CD4-positive, CD25-positive, alpha-beta regulatory T cell (primary cell): ENCODE measurements around the gene PRELID2. TPM values are rescaled to one million over a fixed set of nuclear protein-coding genes. Genes with fewer than 3 reads are reported as not detected.

ENCODE experiments used
- ATAC-seq, 2 donors: fragments of 150-1000 bp; cut with Tn5 transposase; one replicate each; pipeline ENCODE4 v1.10.0; 2021; ENCODE audit warnings: low read depth in 2 of 2, moderate number of reproducible peaks in 2 of 2, moderate library complexity in 1 of 2
- DNase-seq, 3 donors: peaks; one replicate each; pipeline versions ENCODE4 v3.0.0 to v3.0.0-alpha.2; 2012 to 2022; ENCODE audit warnings: mixed read lengths in 1 of 3
- H3K27ac ChIP-seq: one replicate; pipeline ENCODE4 v1.7.0; 2013; ENCODE audit warnings: mild to moderate bottlenecking, low read length; ENCODE audit not compliant: insufficient read depth, poor library complexity, severe bottlenecking
- H3K27me3 ChIP-seq: one replicate; pipeline ENCODE4 v1.7.0; 2013; ENCODE audit warnings: low read length; ENCODE audit not compliant: control insufficient read depth, insufficient read depth
- H3K36me3 ChIP-seq: one replicate; pipeline ENCODE4 v1.7.0; 2013; ENCODE audit warnings: mild to moderate bottlenecking, low read length, moderate library complexity; ENCODE audit not compliant: control insufficient read depth, insufficient read depth
- H3K4me1 ChIP-seq: 2 replicates; pipeline ENCODE4 v1.7.0; 2013; ENCODE audit warnings: mild to moderate bottlenecking, low read length; ENCODE audit not compliant: insufficient read depth, control insufficient read depth, poor library complexity, severe bottlenecking
- H3K4me3 ChIP-seq: one replicate; pipeline ENCODE4 v1.7.0; 2013; ENCODE audit warnings: low read depth, mild to moderate bottlenecking, low read length, moderate library complexity
- H3K9me3 ChIP-seq, 2 experiments: 1 replicate in 1 of 2; 2 replicates in 1 of 2; pipeline ENCODE4 v1.7.0; 2013; ENCODE audit warnings: low read length in 2 of 2, mild to moderate bottlenecking in 1 of 2, moderate library complexity in 1 of 2; ENCODE audit not compliant: control insufficient read depth in 2 of 2
- H3K27ac Mint-ChIP-seq, 3 donors: one replicate each; pipeline ENCODE4 v1.8.0; 2020 to 2022; ENCODE audit warnings: mild to moderate bottlenecking in 3 of 3, mixed read lengths in 3 of 3, moderate library complexity in 2 of 3
- H3K27me3 Mint-ChIP-seq: one replicate; pipeline ENCODE4 v1.8.0; 2022; ENCODE audit warnings: mild to moderate bottlenecking, mixed read lengths
- H3K36me3 Mint-ChIP-seq: one replicate; pipeline ENCODE4 v1.8.0; 2020; ENCODE audit warnings: mixed read lengths
- H3K4me1 Mint-ChIP-seq, 4 donors: one replicate each; pipeline ENCODE4 v1.8.0; 2020 to 2022; ENCODE audit warnings: mixed read lengths in 4 of 4, mild to moderate bottlenecking in 1 of 4
- H3K4me3 Mint-ChIP-seq, 4 donors: one replicate each; pipeline ENCODE4 v1.8.0; 2020 to 2022; ENCODE audit warnings: mild to moderate bottlenecking in 4 of 4, mixed read lengths in 4 of 4, moderate library complexity in 3 of 4
- H3K9me3 Mint-ChIP-seq, 7 donors: one replicate each; pipeline ENCODE4 v1.8.0; 2020 to 2022; ENCODE audit warnings: mixed read lengths in 7 of 7, mild to moderate bottlenecking in 3 of 7, moderate library complexity in 2 of 7
- polyA plus RNA-seq, 4 donors: library from polyadenylated mRNA; unstranded; fragments of 300-500 nt; fragmentation: Illumina TruSeq; gene quantifications; one replicate each; pipeline ENCODE4 v1.2.3, GENCODE V29; 2021
- total RNA-seq: library from RNA; stranded (reverse); gene quantifications from one replicate; pipeline ENCODE4 v1.2.3, GENCODE V29; 2022

The PRELID2 gene
- total and polyA plus RNA-seq, 5 donors from 2014 or later, result 0.72 to 3.1 (median 1.8) TPM

GRCh38 chr5:145762833-145763232, 72.3 kb downstream of the PRELID2 start:
- Histone ChIP-seq H3K36me3 (no peaks in the 10 kb centered on the region), H3K27me3 (no peaks in the 10 kb centered on the region), H3K4me1 (no peaks in the 10 kb centered on the region), H3K4me3 (no peak overlapping the region), H3K9me3 (no peaks in the 10 kb centered on the region), H3K27ac (no peak overlapping the region)
- Mint-ChIP-seq H3K4me1 (no peaks in the 10 kb centered on the region), H3K27ac (no peak overlapping the region), H3K27me3 (no peaks in the 10 kb centered on the region), H3K9me3 (peaks cover 0 to 2% (median 0%) of the 10 kb centered on the region in 7 donors), H3K36me3 (no peaks in the 10 kb centered on the region), H3K4me3 (no peak overlapping the region)
- DNase-seq (no peak), ATAC-seq (no peak)

DNA sequence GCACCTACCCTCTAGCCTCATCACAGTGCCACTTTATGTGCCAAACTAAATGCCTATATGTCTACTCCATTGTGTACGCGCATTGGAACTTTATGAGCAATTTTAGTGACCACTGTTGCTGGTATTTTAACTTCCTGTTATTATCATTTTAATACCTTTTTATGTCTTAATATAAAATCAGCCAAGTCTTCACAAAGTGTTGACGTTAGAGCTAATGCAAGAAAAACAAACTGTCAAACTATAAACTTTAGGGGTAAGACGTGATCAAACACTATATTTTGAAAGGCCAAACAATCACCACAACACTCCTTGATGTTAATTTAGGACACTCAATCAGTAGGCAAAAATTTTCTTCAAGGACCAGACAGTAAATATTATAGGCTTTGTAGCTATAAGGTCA, 73.9 kb downstream of the PRELID2 start:
- no peaks in the 10 kb centered on the region for H3K27me3 ChIP-seq
- H3K4me3 ChIP-seq, result no peak overlapping the region
- no peak for DNase-seq
- no peak overlapping the region for H3K4me3 Mint-ChIP-seq
- H3K36me3 ChIP-seq, result no peaks in the 10 kb centered on the region
- no peak for ATAC-seq
- H3K27ac Mint-ChIP-seq, result no peak overlapping the region
- no peaks in the 10 kb centered on the region for H3K4me1 Mint-ChIP-seq
- H3K36me3 Mint-ChIP-seq, result no peaks in the 10 kb centered on the region
- no peak overlapping the region for H3K27ac ChIP-seq
- peaks cover 0 to 2% (median 0%) of the 10 kb centered on the region in 7 donors for H3K9me3 Mint-ChIP-seq
- no peaks in the 10 kb centered on the region for H3K9me3 ChIP-seq
- no peaks in the 10 kb centered on the region for H3K27me3 Mint-ChIP-seq
- H3K4me1 ChIP-seq, result no peaks in the 10 kb centered on the region

DNA sequence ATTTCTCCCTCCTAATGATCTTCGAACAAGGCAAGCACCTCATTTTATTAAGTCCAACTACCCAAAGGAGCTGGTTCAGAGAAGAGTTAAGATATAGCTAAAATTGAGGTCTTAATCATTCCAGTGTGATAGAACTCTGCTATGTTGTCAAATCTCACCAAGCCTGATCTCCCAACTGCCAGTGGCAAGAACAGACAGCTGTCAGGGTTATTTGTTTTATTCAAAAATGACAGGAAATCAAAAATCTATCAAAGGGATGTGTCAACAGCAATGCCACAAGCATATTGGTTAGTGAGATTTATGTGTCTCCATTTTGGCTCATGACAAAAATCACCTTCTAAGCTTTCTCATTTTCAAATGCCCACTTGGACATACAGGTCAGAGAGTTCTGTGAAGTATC, 74.5 kb downstream of the PRELID2 start:
- H3K4me3 Mint-ChIP-seq, result no peak overlapping the region
- peaks cover 0 to 2% (median 0%) of the 10 kb centered on the region in 7 donors for H3K9me3 Mint-ChIP-seq
- no peak overlapping the region for H3K27ac Mint-ChIP-seq

DNA sequence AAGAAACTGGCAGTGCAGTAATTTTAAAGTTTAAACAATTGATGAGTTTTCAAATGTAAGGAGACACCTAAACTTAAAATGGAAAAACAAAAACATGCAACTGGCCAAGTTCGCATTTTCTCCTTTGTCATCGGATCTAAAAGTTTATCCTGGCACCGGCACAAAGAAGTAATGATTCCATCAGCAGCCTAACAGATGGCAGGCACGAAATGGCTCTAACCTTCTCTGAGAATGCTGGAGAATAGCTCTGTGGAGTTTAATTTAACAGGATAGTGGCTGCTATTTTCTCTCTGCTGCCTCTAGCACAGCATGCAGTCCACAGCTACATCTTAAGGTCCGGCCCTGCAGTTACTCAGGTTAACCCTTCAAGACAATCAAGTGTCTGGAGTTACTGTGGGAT, 82.2 kb downstream of the PRELID2 start:
- no peaks in the 10 kb centered on the region for H3K36me3 ChIP-seq
- Mint-ChIP-seq H3K27me3 (no peaks in the 10 kb centered on the region), H3K4me1 (peaks cover 0 to 4% (median 0%) of the 10 kb centered on the region in 4 donors), H3K27ac (no peak overlapping the region), H3K9me3 (peaks cover 0 to 13% (median 4%) of the 10 kb centered on the region in 7 donors), H3K4me3 (no peak overlapping the region), H3K36me3 (no peaks in the 10 kb centered on the region)
- DNase-seq, result no peak
- H3K4me3 ChIP-seq, result no peak overlapping the region
- no peak overlapping the region for H3K27ac ChIP-seq
- H3K4me1 ChIP-seq, result no peaks in the 10 kb centered on the region
- no peaks in the 10 kb centered on the region for H3K27me3 ChIP-seq
- no peak for ATAC-seq
- no peaks in the 10 kb centered on the region for H3K9me3 ChIP-seq

More for the DNA sequence above, 74.5 kb downstream of the PRELID2 start:
- no peaks in the 10 kb centered on the region for H3K27me3 Mint-ChIP-seq
- H3K27me3 ChIP-seq, result no peaks in the 10 kb centered on the region
- H3K4me1 ChIP-seq, result no peaks in the 10 kb centered on the region
- ATAC-seq, result no peak
- DNase-seq, result no peak
- no peak overlapping the region for H3K4me3 ChIP-seq
- peaks cover 0 to under 1% (median 0%) of the 10 kb centered on the region in 4 donors for H3K4me1 Mint-ChIP-seq
- no peaks in the 10 kb centered on the region for H3K36me3 ChIP-seq
- no peaks in the 10 kb centered on the region for H3K36me3 Mint-ChIP-seq
- no peaks in the 10 kb centered on the region for H3K9me3 ChIP-seq
- no peak overlapping the region for H3K27ac ChIP-seq

DNA sequence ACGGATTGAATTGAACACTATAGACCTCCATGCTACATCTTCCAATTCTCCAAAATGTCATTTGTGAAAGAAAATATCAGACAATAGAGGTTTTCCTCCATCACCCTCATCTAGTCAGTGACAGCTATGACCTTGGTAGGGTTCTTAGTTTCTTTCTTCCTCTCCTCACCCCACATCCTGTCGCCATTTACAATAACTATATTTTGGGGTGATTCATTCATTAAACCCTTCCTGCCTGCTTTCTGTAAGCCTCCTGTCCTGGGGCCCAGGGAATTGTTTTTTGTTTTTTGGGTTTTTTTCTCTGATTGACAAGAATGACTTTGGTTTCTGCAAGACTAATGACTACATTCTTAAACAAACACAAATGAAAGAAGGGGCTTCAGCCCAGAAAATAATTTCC, 82.6 kb downstream of the PRELID2 start:
- H3K27ac ChIP-seq, result no peak overlapping the region
- no peak overlapping the region for H3K4me3 ChIP-seq
- DNase-seq (no peak), ATAC-seq (no peak)
- Mint-ChIP-seq H3K36me3 (no peaks in the 10 kb centered on the region), H3K4me3 (no peak overlapping the region), H3K4me1 (peaks cover 0 to 4% (median 0%) of the 10 kb centered on the region in 4 donors), H3K27ac (no peak overlapping the region), H3K27me3 (no peaks in the 10 kb centered on the region), H3K9me3 (peaks cover 0 to 13% (median 4%) of the 10 kb centered on the region in 7 donors)
- H3K4me1 ChIP-seq, result no peaks in the 10 kb centered on the region
- H3K36me3 ChIP-seq, result no peaks in the 10 kb centered on the region
- H3K9me3 ChIP-seq, result no peaks in the 10 kb centered on the region
- no peaks in the 10 kb centered on the region for H3K27me3 ChIP-seq

DNA sequence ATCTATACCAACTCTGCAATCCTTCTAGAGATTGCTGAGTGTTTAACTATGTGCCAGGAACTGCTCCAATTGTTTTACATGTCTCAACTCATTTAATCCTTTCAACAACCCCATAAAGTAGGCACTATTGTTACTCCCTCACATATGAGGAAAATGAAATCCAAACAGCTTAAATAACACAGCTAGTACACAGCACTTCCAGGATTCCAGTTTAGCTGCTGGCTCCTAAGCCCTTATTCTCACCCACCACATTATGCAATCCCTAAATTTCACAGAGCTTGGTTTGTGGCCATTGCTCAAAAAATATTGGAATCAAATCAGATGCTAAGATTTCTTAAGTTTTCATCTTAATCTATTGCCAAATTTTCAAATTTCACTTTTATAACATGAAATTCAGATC, 84.9 kb downstream of the PRELID2 start:
- Mint-ChIP-seq H3K36me3 (no peaks in the 10 kb centered on the region), H3K27ac (no peak overlapping the region), H3K9me3 (peaks cover 0 to 13% (median 4%) of the 10 kb centered on the region in 7 donors), H3K27me3 (no peaks in the 10 kb centered on the region), H3K4me1 (peaks cover 0 to 2% (median 0%) of the 10 kb centered on the region in 4 donors), H3K4me3 (no peak overlapping the region)
- DNase-seq (no peak), ATAC-seq (no peak)
- H3K4me3 ChIP-seq, result no peak overlapping the region
- no peaks in the 10 kb centered on the region for H3K4me1 ChIP-seq
- no peak overlapping the region for H3K27ac ChIP-seq
- H3K27me3 ChIP-seq, result no peaks in the 10 kb centered on the region
- no peaks in the 10 kb centered on the region for H3K9me3 ChIP-seq
- no peaks in the 10 kb centered on the region for H3K36me3 ChIP-seq

- Mint-ChIP-seq H3K27me3 (peaks cover 4% of the 10 kb centered on the region), H3K36me3 (no peaks in the 10 kb centered on the region), H3K9me3 (peaks cover 1 to 9% (median 4%) of the 10 kb centered on the region in 7 donors), H3K27ac (no peak overlapping the region), H3K4me3 (no peak overlapping the region), H3K4me1 (no peaks in the 10 kb centered on the region)
- Histone ChIP-seq H3K27ac (no peak overlapping the region), H3K4me3 (no peak overlapping the region), H3K4me1 (no peaks in the 10 kb centered on the region), H3K9me3 (no peaks in the 10 kb centered on the region), H3K36me3 (no peaks in the 10 kb centered on the region), H3K27me3 (no peaks in the 10 kb centered on the region)
- no peak for ATAC-seq
- DNase-seq, result no peak
Observed at GRCh38 chr5:145743396-145744061, 91.6 kb downstream of the PRELID2 start.

DNA sequence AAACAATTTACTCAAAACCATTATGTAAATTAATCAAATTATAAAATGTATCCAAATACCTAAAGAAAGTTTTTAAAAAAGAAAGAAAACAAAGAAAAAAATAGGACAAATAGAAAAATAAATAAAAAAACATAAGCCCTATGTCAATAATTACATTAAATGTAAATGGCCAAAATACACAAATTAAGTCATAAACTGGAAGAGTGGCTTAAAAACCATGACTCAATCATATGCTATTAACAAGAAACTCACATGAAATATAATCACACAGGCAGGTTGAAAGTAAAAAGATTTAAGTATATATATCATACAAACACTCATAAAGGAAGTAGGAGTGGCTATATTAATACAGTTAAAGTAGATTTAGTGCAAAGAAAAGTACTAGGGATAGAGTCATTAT, 95.3 kb downstream of the PRELID2 start:
- Histone ChIP-seq H3K9me3 (no peaks in the 10 kb centered on the region), H3K27ac (no peak overlapping the region), H3K4me1 (no peaks in the 10 kb centered on the region), H3K27me3 (no peaks in the 10 kb centered on the region), H3K4me3 (no peak overlapping the region), H3K36me3 (no peaks in the 10 kb centered on the region)
- Mint-ChIP-seq H3K27me3 (peaks cover 4% of the 10 kb centered on the region), H3K4me1 (no peaks in the 10 kb centered on the region), H3K27ac (no peak overlapping the region), H3K9me3 (peaks cover 0 to 9% (median 2%) of the 10 kb centered on the region in 7 donors), H3K4me3 (no peak overlapping the region), H3K36me3 (no peaks in the 10 kb centered on the region)
- no peak for DNase-seq
- ATAC-seq, result no peak
